Loucy (cell line): ENCODE results near the gene PARP15.

Experiments used
- EZH2phosphoT487 ChIP-seq: fragments of 200-600 bp; IDR thresholded peaks from 2 replicates; pipeline ENCODE4 v1.6.1; 2018; ENCODE audit warnings: antibody characterized with exemption, mild to moderate bottlenecking, moderate library complexity, borderline replicate concordance
- TF ChIP-seq, protein P1 (sequence below): fragments of 200-600 bp; sonication (generic); conservative IDR thresholded peaks from 2 replicates; pipeline ENCODE4 v1.5.1; 2014; ENCODE audit warnings: mild to moderate bottlenecking, antibody characterized with exemption, low read length

DNA sequence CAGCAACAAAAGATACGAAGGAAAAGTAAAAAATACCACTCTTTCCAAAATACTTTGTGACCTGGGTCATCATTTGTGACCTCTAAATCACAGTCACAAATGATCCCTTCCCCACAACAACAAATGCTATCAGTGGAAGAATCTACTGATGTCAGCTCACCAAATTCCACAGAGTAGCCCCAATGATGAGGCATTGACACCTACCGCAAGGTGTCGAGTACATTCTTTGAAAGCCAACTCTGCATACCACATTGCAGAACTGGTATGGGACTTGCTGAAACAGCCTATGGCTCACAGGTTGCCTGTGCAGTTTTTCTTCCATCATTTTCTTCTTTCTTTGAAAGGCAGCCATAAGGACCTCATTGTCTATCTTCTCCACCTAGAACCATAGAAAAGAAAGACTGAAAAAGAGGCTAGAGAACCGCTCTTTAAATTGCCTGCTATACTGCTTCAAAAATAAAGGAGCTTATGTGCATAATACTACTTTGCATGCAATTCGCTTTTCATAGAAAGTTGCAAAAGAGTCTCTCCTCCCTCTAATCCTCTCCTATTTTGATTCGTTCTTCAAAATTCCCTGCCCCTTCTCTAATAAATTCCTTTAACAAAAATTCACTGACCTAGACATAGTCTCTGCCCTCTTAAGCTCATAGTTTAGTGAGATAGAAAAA is 41.4 kb upstream of the PARP15 start:
- TF ChIP-seq, protein P1, sequence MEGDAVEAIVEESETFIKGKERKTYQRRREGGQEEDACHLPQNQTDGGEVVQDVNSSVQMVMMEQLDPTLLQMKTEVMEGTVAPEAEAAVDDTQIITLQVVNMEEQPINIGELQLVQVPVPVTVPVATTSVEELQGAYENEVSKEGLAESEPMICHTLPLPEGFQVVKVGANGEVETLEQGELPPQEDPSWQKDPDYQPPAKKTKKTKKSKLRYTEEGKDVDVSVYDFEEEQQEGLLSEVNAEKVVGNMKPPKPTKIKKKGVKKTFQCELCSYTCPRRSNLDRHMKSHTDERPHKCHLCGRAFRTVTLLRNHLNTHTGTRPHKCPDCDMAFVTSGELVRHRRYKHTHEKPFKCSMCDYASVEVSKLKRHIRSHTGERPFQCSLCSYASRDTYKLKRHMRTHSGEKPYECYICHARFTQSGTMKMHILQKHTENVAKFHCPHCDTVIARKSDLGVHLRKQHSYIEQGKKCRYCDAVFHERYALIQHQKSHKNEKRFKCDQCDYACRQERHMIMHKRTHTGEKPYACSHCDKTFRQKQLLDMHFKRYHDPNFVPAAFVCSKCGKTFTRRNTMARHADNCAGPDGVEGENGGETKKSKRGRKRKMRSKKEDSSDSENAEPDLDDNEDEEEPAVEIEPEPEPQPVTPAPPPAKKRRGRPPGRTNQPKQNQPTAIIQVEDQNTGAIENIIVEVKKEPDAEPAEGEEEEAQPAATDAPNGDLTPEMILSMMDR: no peak
- no peak for TF ChIP-seq EZH2phosphoT487
